C4-2B (cell line): ENCODE measurements around the gene MARS1.

Source experiments
- ZFX ChIP-seq: fragments of 450-650 bp; IDR thresholded peaks from 2 replicates; pipeline ENCODE4 v1.6.1; 2017
- TF ChIP-seq, protein P1 (sequence below): fragments of 450-650 bp; conservative IDR thresholded peaks from 2 replicates; pipeline ENCODE4 v1.5.1; 2017; ENCODE audit warnings: mild to moderate bottlenecking

DNA sequence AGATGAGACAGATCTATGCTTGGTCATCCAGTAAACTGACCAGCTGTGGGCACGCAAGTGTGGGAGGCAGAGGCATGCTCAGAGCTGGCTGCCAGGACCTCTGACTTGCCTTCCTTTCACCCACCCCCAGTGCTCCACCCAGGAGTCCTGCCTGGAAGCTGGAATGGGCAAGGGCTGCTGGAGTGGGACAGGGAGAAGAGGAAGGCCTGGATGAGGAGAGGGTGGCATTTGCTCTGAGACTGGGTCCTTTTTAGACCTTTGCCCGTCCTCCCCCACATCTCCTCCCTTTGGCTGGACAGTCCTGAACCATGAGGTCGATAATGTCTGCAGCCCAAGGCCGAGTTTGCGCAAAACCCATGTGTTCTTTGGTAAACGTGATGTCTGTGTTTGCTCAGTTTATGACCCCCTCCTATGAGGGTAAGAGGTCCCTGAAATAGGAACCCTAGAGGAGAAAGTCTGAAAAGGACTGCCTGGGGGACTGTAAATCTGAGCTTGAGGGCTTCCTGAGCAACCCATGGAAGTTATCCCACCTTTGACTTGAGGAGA lies 36.6 kb upstream of the MARS1 start:
- TF ChIP-seq, protein P1, sequence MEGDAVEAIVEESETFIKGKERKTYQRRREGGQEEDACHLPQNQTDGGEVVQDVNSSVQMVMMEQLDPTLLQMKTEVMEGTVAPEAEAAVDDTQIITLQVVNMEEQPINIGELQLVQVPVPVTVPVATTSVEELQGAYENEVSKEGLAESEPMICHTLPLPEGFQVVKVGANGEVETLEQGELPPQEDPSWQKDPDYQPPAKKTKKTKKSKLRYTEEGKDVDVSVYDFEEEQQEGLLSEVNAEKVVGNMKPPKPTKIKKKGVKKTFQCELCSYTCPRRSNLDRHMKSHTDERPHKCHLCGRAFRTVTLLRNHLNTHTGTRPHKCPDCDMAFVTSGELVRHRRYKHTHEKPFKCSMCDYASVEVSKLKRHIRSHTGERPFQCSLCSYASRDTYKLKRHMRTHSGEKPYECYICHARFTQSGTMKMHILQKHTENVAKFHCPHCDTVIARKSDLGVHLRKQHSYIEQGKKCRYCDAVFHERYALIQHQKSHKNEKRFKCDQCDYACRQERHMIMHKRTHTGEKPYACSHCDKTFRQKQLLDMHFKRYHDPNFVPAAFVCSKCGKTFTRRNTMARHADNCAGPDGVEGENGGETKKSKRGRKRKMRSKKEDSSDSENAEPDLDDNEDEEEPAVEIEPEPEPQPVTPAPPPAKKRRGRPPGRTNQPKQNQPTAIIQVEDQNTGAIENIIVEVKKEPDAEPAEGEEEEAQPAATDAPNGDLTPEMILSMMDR: no peak
- no peak for TF ChIP-seq ZFX
